ENCODE data around the gene SYCE3. TPM values are rescaled to one million over a fixed set of nuclear protein-coding genes. Genes with fewer than 3 reads are reported as not detected.

The SYCE3 gene
- total RNA-seq, 2 donors from 2014 or later, result not detected

GRCh38 chr22:50581031-50581949, 18.6 kb upstream of the SYCE3 start:
- Histone ChIP-seq H3K27me3 (no peaks in the 10 kb centered on the region), H3K27ac (peak overlapping the region; percentile 99), H3K9ac (ENCODE audit: low read depth in 2 of 2, low read length in 2 of 2) (peak overlapping the region; percentile 90 to 99), H3K4me3 (peak overlapping the region; percentile 85), H3K36me3 (no peaks in the 10 kb centered on the region), H3K4me1 (peaks cover 9% of the 10 kb centered on the region), H3K9me3 (no peaks in the 10 kb centered on the region)
- DNase-seq, result no peak
- no peak for TF ChIP-seq CTCF (IDR thresholded peaks at IDR 0.05)
- intact Hi-C loops (cut with DNase I), result no loop called here

- H3K27me3 ChIP-seq, result no peaks in the 10 kb centered on the region
- peaks cover 9% of the 10 kb centered on the region for H3K4me1 ChIP-seq
- H3K9ac ChIP-seq (ENCODE audit: low read depth in 2 of 2, low read length in 2 of 2), result peak overlapping the region in 1 of 2 donors; percentile 12
- no peaks in the 10 kb centered on the region for H3K36me3 ChIP-seq
- no peak for TF ChIP-seq CTCF (IDR thresholded peaks at IDR 0.05)
- intact Hi-C loops (cut with DNase I), result no loop called here
- H3K4me3 ChIP-seq, result no peak overlapping the region
- no peak overlapping the region for H3K27ac ChIP-seq
- no peak for DNase-seq
- no peaks in the 10 kb centered on the region for H3K9me3 ChIP-seq
These were observed 17.0 kb upstream of the SYCE3 start for GRCh38 chr22:50579752-50580151.

GRCh38 chr22:50578776-50579310, 16.1 kb upstream of the SYCE3 start:
- Histone ChIP-seq H3K27me3 (no peaks in the 10 kb centered on the region), H3K36me3 (no peaks in the 10 kb centered on the region), H3K4me3 (no peak overlapping the region), H3K9ac (ENCODE audit: low read depth in 2 of 2, low read length in 2 of 2) (peak overlapping the region in 1 of 2 donors; percentile 8), H3K4me1 (peaks cover 8% of the 10 kb centered on the region), H3K9me3 (no peaks in the 10 kb centered on the region), H3K27ac (no peak overlapping the region)
- intact Hi-C loops (cut with DNase I), result no loop called here
- no peak for DNase-seq
- no peak for TF ChIP-seq CTCF (IDR thresholded peaks at IDR 0.05)

- no peaks in the 10 kb centered on the region for H3K27me3 ChIP-seq
- no peaks in the 10 kb centered on the region for H3K9me3 ChIP-seq
- intact Hi-C loops (cut with DNase I), result no loop called here
- peak within 1 kb of the TSS in 1 of 2 donors; percentile 8 for H3K9ac ChIP-seq (ENCODE audit: low read depth in 2 of 2, low read length in 2 of 2)
- no peak for DNase-seq
- peaks cover 5% of the 10 kb centered on the region for H3K4me1 ChIP-seq
- no peak for TF ChIP-seq CTCF (IDR thresholded peaks at IDR 0.05)
- no peak within 1 kb of the TSS for H3K4me3 ChIP-seq
- no peaks in the 10 kb centered on the region for H3K36me3 ChIP-seq
- H3K27ac ChIP-seq, result no peak within 1 kb of the TSS
These were observed 15.5 kb upstream of the SYCE3 start, which contains the start of gene CPT1B for GRCh38 chr22:50577987-50578775. Gene CPT1B (minus strand): TSS chr22:50578427. CDS start chr22:50577915, 512 bp downstream.

- intact Hi-C loops (cut with DNase I), result no loop called here
- no peaks in the 10 kb centered on the region for H3K27me3 ChIP-seq
- DNase-seq, result no peak
- no peaks in the 10 kb centered on the region for H3K9me3 ChIP-seq
- no peak overlapping the region for H3K27ac ChIP-seq
- no peak overlapping the region for H3K9ac ChIP-seq (ENCODE audit: low read depth in 2 of 2, low read length in 2 of 2)
- no peaks in the 10 kb centered on the region for H3K36me3 ChIP-seq
- TF ChIP-seq CTCF (IDR thresholded peaks at IDR 0.05), result no peak
- H3K4me3 ChIP-seq, result no peak overlapping the region
- H3K4me1 ChIP-seq, result peaks cover 5% of the 10 kb centered on the region
These were observed 14.9 kb upstream of the SYCE3 start for GRCh38 chr22:50577697-50577986.

Data from colonic mucosa (tissue), 4 donors.